ENCODE measurements around the gene RNASET2.

Gene RNASET2

DNA sequence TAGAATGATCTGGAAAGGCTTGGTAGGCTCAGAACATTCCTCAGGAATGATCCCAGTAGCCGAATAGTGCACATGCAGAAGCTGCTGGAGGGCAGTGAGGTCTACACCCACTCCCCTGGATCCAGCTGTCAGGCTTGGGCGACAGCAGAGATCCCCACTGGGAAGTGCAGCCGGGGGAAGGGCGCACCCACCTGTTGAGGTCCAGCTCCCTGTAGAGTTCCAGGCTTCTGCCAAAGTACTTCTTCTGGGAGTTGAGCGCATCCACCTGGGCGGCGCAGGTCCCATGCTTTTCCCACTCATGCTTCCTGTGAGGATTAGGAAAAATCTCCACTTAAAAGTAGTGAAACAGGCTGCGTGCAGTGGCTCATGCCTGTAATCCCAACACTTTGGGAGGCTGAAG, 17.6 kb downstream of the RNASET2 start:
- H3K4me3 ChIP-seq = no peak overlapping the region

DNA sequence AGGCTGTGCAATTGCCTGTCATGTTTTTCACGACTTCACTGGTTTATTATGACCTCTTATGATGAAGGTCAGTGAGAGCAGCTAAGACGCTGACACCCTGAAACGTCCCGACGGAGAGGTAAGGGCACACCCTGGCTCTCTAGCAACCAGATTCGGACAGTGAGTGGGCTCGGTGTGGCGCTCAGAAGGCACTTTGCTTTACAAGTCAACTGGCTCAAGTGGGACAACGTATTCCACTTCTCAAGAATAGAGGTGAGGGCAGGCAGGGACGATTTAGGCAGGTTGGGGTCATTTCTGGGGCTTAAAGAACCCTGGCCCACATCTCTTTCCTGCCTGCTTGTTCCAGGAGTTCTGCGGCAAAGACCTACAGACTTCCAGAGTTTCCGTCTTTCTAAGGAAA, 18.2 kb downstream of the RNASET2 start:
- TF ChIP-seq Cebpa-rat (IDR thresholded peaks at IDR 0.05) = no peak
- H4K20me1 ChIP-seq = peaks cover 64% of the 10 kb centered on the region
- no peaks in the 10 kb centered on the region for H3K27me3 ChIP-seq
- peaks cover 78% of the 10 kb centered on the region for H3K36me3 ChIP-seq
- H3K4me3 ChIP-seq = no peak overlapping the region
- no peak overlapping the region for H3K9ac ChIP-seq
- no peak overlapping the region for H3K27ac ChIP-seq
- H3K9me3 ChIP-seq = no peaks in the 10 kb centered on the region
- no peak overlapping the region for H3K4me2 ChIP-seq
- H3K4me1 ChIP-seq = peaks cover 31% of the 10 kb centered on the region

More for the DNA sequence above, 17.6 kb downstream of the RNASET2 start:
- Histone ChIP-seq H3K36me3 (peaks cover 78% of the 10 kb centered on the region), H3K4me2 (no peak overlapping the region), H3K9me3 (no peaks in the 10 kb centered on the region), H3K4me1 (peaks cover 31% of the 10 kb centered on the region), H3K27ac (no peak overlapping the region), H3K9ac (no peak overlapping the region), H3K27me3 (no peaks in the 10 kb centered on the region), H4K20me1 (peaks cover 69% of the 10 kb centered on the region)
- no peak for TF ChIP-seq Cebpa-rat (IDR thresholded peaks at IDR 0.05)

DNA sequence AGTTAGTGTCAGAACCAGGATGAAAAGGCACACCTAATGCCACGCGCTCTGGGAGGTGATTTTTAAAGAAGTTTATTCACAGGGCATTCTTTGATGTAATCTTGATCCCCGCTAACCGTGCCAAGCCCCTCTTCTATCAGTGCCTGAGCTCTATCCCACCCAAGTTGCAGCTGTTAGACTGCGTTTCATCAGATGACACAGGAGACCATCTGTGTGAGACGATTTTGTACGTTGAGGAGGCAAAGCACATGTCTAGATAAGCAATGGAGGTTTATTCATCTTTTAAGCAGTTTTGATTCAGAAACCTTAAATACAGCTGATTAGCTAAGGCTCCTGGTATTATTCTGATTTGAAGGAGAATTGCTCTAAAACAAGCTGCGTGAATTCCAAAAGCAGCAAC, 18.6 kb downstream of the RNASET2 start:
- Histone ChIP-seq H3K9ac (no peak overlapping the region), H3K27ac (no peak overlapping the region), H3K36me3 (peaks cover 78% of the 10 kb centered on the region), H3K9me3 (no peaks in the 10 kb centered on the region), H3K4me2 (no peak overlapping the region), H4K20me1 (peaks cover 61% of the 10 kb centered on the region), H3K27me3 (no peaks in the 10 kb centered on the region), H3K4me3 (no peak overlapping the region), H3K4me1 (peaks cover 31% of the 10 kb centered on the region)
- TF ChIP-seq Cebpa-rat (IDR thresholded peaks at IDR 0.05) = no peak

DNA sequence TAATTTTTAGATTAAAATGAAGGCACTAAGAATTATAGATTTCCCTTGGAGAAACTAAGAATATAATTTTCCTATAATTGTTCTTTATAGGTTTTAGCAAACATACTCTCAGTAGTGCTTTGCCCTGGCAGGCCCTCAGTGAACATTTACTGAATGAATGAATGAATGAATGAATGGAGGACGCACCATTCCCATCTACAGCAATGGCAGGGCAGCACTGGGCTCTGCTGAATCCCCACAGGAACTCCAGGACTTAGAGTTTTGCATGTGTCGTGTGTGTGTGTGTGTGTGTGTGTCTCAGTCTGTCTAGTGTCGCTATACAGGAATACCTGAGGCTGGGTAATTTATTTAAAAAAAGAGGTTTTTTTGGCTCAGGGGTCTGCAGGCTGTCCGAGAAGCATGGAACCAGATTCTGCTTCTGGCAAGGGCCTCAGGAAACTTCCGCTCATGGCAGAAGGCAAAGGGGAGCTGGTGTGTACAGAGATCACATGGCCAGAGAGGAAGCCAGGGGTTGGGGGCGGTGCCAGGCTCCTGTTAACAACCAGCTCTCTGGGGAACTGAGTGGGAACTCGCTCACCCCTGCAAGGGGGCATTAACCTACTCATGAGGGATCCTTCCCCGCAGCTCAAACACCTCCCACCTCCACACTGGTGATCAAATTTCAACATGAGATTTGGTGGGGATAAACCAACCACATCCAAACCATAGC, 20.1 kb downstream of the RNASET2 start:
- no peak overlapping the region for H3K4me3 ChIP-seq
- no peak for TF ChIP-seq Cebpa-rat (IDR thresholded peaks at IDR 0.05)
- H3K27ac ChIP-seq = peak overlapping the region; percentile 47; the same call in 1 of the 2 replicates
- no peaks in the 10 kb centered on the region for H3K9me3 ChIP-seq
- peaks cover 61% of the 10 kb centered on the region for H4K20me1 ChIP-seq
- H3K4me2 ChIP-seq = peak overlapping the region; percentile 78
- peaks cover 37% of the 10 kb centered on the region for H3K4me1 ChIP-seq
- no peaks in the 10 kb centered on the region for H3K27me3 ChIP-seq
- no peak overlapping the region for H3K9ac ChIP-seq
- peaks cover 79% of the 10 kb centered on the region for H3K36me3 ChIP-seq

DNA sequence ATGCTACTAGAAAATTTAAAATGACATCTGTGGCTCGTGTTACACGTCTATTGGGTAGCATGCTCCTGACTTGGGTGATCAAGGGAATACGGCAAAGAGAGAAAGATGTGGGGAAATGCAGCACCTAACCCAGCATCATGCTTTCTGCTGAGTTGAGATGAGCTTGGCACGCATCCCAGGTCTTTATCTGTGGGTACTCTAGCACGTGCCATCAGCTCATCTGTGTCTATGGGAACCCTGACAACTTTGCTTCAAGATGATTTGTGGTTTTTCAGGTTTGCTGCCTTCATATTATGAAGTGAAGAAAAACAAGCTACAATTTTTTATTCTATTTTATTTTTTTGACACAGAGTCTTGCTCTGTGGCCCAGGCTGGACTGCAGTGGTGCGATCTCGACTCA, 21.0 kb downstream of the RNASET2 start:
- H4K20me1 ChIP-seq = peaks cover 61% of the 10 kb centered on the region
- H3K4me3 ChIP-seq = no peak overlapping the region
- H3K4me2 ChIP-seq = peak overlapping the region; percentile 78
- no peak for TF ChIP-seq Cebpa-rat (IDR thresholded peaks at IDR 0.05)
- H3K36me3 ChIP-seq = peaks cover 79% of the 10 kb centered on the region
- no peak overlapping the region for H3K9ac ChIP-seq
- no peaks in the 10 kb centered on the region for H3K9me3 ChIP-seq
- H3K27me3 ChIP-seq = no peaks in the 10 kb centered on the region
- peaks cover 46% of the 10 kb centered on the region for H3K4me1 ChIP-seq
- peak overlapping the region; percentile 47; the same call in 1 of the 2 replicates for H3K27ac ChIP-seq

DNA sequence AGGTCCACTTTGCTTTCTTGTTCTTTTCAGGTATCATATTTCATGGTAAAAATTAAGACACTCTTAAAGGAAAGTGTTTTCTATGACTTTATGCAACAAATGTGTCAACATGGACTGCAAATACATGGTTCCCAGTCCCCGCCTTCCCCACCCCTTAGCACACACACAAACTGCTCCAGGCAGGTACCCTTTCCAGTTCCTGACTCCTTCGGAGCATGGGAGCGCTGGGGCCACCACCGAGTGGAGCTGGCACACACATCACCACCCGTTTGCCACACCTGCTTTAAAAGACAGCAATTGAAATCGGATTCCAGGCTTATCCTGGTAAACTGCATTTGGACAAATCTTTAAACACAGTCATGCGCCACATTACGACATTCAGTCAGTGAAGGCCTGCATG, 22.2 kb downstream of the RNASET2 start:
- Histone ChIP-seq H3K36me3 (peaks cover 73% of the 10 kb centered on the region), H3K9me3 (no peaks in the 10 kb centered on the region), H3K4me3 (no peak overlapping the region), H3K4me2 (no peak overlapping the region), H4K20me1 (peaks cover 56% of the 10 kb centered on the region), H3K27ac (no peak overlapping the region), H3K9ac (no peak overlapping the region), H3K4me1 (peaks cover 58% of the 10 kb centered on the region), H3K27me3 (no peaks in the 10 kb centered on the region)
- TF ChIP-seq Cebpa-rat (IDR thresholded peaks at IDR 0.05) = no peak

DNA sequence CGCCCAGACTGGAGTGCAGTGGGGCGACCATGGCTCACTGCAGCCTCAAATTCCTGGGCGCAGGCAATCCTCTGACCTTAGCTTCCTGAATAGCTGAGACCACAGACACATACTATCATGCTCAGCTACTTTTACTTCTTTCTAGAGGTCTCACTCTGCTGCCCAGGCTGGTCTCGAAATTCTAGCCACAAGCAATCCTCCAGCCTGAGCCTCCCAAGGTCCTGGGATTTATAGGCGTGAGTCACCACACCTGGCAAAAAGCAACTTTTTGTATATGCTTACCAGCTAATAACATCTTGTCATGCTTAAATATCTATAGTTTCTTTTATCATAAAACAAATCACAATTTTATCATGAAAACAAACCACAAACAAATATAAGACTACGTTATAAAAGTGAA, 23.0 kb downstream of the RNASET2 start:
- no peak overlapping the region for H3K9ac ChIP-seq

DNA sequence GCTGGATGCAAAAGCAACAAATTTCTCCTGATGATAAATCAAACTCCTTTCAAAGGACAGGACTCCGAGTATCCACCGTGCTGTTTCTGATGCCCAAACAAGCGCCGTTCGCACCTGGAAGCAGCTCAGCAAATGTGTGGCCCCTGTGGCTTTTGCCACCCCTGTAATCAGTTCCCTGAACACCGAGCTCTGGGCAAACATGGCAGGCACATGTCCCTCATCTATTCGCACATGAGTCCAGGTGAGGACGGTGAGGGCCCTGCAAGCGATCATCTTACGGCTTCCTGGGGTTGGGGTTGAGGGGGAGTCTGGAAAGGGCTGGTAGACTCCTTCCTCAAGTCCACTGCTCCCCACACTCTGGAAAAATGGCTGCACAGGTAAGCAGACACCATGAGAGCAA, 23.7 kb downstream of the RNASET2 start:
- no peaks in the 10 kb centered on the region for H3K27me3 ChIP-seq
- no peak overlapping the region for H3K4me2 ChIP-seq
- no peak overlapping the region for H3K27ac ChIP-seq
- no peak for TF ChIP-seq Cebpa-rat (IDR thresholded peaks at IDR 0.05)
- no peak overlapping the region for H3K4me3 ChIP-seq
- H3K9me3 ChIP-seq = no peaks in the 10 kb centered on the region
- peaks cover 73% of the 10 kb centered on the region for H3K36me3 ChIP-seq
- peaks cover 70% of the 10 kb centered on the region for H3K4me1 ChIP-seq
- H3K9ac ChIP-seq = no peak overlapping the region
- H4K20me1 ChIP-seq = peaks cover 46% of the 10 kb centered on the region

More for the DNA sequence above, 23.0 kb downstream of the RNASET2 start:
- no peak overlapping the region for H3K4me2 ChIP-seq
- no peak overlapping the region for H3K27ac ChIP-seq
- H3K9me3 ChIP-seq = no peaks in the 10 kb centered on the region
- H3K4me3 ChIP-seq = no peak overlapping the region
- peaks cover 64% of the 10 kb centered on the region for H3K4me1 ChIP-seq
- H3K36me3 ChIP-seq = peaks cover 73% of the 10 kb centered on the region
- H4K20me1 ChIP-seq = peaks cover 48% of the 10 kb centered on the region
- TF ChIP-seq Cebpa-rat (IDR thresholded peaks at IDR 0.05) = no peak
- H3K27me3 ChIP-seq = no peaks in the 10 kb centered on the region

DNA sequence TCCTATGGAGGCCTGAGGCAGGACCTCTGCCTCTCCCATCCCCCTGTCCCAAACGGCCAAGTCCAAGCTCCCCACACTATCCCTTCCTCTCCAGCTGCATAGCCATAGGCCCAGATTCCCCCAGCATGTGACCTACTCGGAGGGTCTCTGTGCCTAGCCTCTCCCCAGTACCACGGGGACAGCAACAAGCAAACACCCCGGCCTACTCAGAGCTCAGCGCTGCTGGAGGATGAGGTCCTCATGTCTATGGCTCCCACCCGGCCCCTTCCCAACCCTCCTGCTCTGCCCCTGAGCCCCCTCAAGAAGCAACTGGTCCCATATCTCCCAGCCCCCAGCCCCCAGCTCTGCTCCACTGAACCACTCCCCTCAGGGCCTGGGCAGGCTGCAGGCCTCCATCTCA, 24.2 kb downstream of the RNASET2 start:
- Histone ChIP-seq H3K9ac (no peak overlapping the region), H3K4me3 (no peak overlapping the region), H3K36me3 (peaks cover 73% of the 10 kb centered on the region)

DNA sequence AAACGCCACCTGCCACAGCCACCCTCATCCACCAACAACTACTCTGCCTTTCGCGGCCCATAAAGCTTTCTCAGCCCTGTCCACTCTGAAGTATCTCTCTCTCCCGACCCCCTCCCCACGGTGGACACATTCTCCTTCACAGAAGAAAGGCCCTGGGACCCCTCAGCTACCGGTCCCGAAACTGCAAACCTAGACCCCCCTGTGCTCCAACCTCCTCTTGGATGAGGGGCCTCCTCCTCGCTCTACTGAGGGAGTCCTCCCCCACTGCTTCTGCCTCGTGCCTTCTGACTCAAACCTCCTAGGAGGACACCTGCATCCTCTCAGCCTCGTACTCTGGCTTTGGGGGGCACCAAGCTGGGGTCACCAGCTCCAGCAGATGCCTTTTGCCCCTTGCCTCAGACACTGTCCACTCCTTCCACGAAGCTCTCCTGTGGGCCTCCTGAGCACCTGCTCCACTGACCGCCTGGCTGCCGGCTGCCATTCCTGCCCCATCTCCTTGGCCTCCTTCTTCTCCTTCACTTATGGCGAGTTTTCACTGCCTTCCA, 24.9 kb downstream of the RNASET2 start:
- Histone ChIP-seq H3K4me2 (no peak overlapping the region), H3K4me3 (no peak overlapping the region)
- TF ChIP-seq Cebpa-rat (IDR thresholded peaks at IDR 0.05) = no peak

More for the DNA sequence above, 24.2 kb downstream of the RNASET2 start:
- no peak for TF ChIP-seq Cebpa-rat (IDR thresholded peaks at IDR 0.05)
- H4K20me1 ChIP-seq = peaks cover 49% of the 10 kb centered on the region
- H3K9me3 ChIP-seq = no peaks in the 10 kb centered on the region
- no peak overlapping the region; the same call in 1 of the 2 replicates for H3K27ac ChIP-seq
- H3K4me2 ChIP-seq = no peak overlapping the region
- peaks cover 72% of the 10 kb centered on the region for H3K4me1 ChIP-seq
- no peaks in the 10 kb centered on the region for H3K27me3 ChIP-seq

More for the DNA sequence above, 24.9 kb downstream of the RNASET2 start:
- Histone ChIP-seq H3K27ac (peak overlapping the region; percentile 30; the same call in 1 of the 2 replicates), H3K9ac (no peak overlapping the region), H3K27me3 (no peaks in the 10 kb centered on the region), H3K9me3 (no peaks in the 10 kb centered on the region), H3K4me1 (peaks cover 71% of the 10 kb centered on the region), H4K20me1 (peaks cover 43% of the 10 kb centered on the region), H3K36me3 (peaks cover 79% of the 10 kb centered on the region)
